HG02763 (cell line): ENCODE results near the gene TNFRSF11A.

Source experiments
- ATAC-seq: cut with Tn5 transposase; IDR thresholded peaks from one replicate; pipeline ENCODE4 v1.9.1; 2021; ENCODE audit warnings: mild to moderate bottlenecking, moderate library complexity; ENCODE audit not compliant: unreplicated experiment

Gene TNFRSF11A

GRCh38 chr18:62341473-62341872, 16.4 kb downstream of the TNFRSF11A start:
- ATAC-seq = no peak

- no peak for ATAC-seq
Observed at GRCh38 chr18:62342884-62343283, 17.8 kb downstream of the TNFRSF11A start.

GRCh38 chr18:62343316-62343715, 18.2 kb downstream of the TNFRSF11A start:
- no peak for ATAC-seq

GRCh38 chr18:62345909-62346308, 20.8 kb downstream of the TNFRSF11A start:
- ATAC-seq = no peak

- no peak for ATAC-seq
Observed at GRCh38 chr18:62346333-62347088, 21.4 kb downstream of the TNFRSF11A start.

- ATAC-seq = no peak
Observed at GRCh38 chr18:62347089-62347506, 22.0 kb downstream of the TNFRSF11A start.

- no peak for ATAC-seq
Observed at GRCh38 chr18:62348474-62348873, 23.4 kb downstream of the TNFRSF11A start.

GRCh38 chr18:62353170-62353569, 28.1 kb downstream of the TNFRSF11A start:
- ATAC-seq = no peak

- no peak for ATAC-seq
Observed at GRCh38 chr18:62354151-62354550, 29.0 kb downstream of the TNFRSF11A start.

GRCh38 chr18:62357079-62357719, 32.1 kb downstream of the TNFRSF11A start:
- ATAC-seq = no peak

- ATAC-seq = no peak
Observed at GRCh38 chr18:62360805-62361204, 35.7 kb downstream of the TNFRSF11A start.

GRCh38 chr18:62361288-62361687, 36.2 kb downstream of the TNFRSF11A start:
- ATAC-seq = no peak

- ATAC-seq = no peak
Observed at GRCh38 chr18:62364558-62364957, 39.4 kb downstream of the TNFRSF11A start.

GRCh38 chr18:62365420-62365819, 40.3 kb downstream of the TNFRSF11A start:
- no peak for ATAC-seq

- no peak for ATAC-seq
Observed at GRCh38 chr18:62366992-62367391, 41.9 kb downstream of the TNFRSF11A start.

- peak; percentile 58 for ATAC-seq
Observed at GRCh38 chr18:62368100-62368499, 43.0 kb downstream of the TNFRSF11A start.

GRCh38 chr18:62369129-62369644, 44.1 kb downstream of the TNFRSF11A start:
- ATAC-seq = no peak

- no peak for ATAC-seq
Observed at GRCh38 chr18:62370366-62370765, 45.3 kb downstream of the TNFRSF11A start.

- ATAC-seq = no peak
Observed at GRCh38 chr18:62371436-62371835, 46.3 kb downstream of the TNFRSF11A start.

- ATAC-seq = no peak
Observed at GRCh38 chr18:62372156-62372555, 47.0 kb downstream of the TNFRSF11A start.

GRCh38 chr18:62372882-62373281, 47.8 kb downstream of the TNFRSF11A start:
- no peak for ATAC-seq

- ATAC-seq = no peak
Observed at GRCh38 chr18:62374410-62374965, 49.4 kb downstream of the TNFRSF11A start.
